Activated naive CD4-positive, alpha-beta T cell treated with anti-CD3 and anti-CD28 coated beads, Interleukin-2, amount 50 U/mL, for 72 hours (primary cell): ENCODE data around the gene ZNF804B. TPM values are rescaled to one million over a fixed set of nuclear protein-coding genes. Genes with fewer than 3 reads are reported as not detected.

Experiments
- ATAC-seq, 2 donors: fragments of 150-1000 bp; cut with Tn5 transposase; 2 replicates each; pipeline ENCODE4 v1.10.0; 2021; ENCODE audit warnings: mild to moderate bottlenecking in 2 of 2, moderate library complexity in 2 of 2
- DNase-seq, 2 donors: peaks; one replicate each; pipeline ENCODE4 v3.0.0; 2021 to 2022; ENCODE audit warnings: low spot score in 2 of 2
- H3K27ac Mint-ChIP-seq, 2 donors: one replicate each; pipeline ENCODE4 v1.8.0; 2022; ENCODE audit warnings: mild to moderate bottlenecking in 2 of 2, mixed read lengths in 2 of 2
- H3K36me3 Mint-ChIP-seq, 2 donors: one replicate each; pipeline ENCODE4 v1.8.0; 2022; ENCODE audit warnings: mixed read lengths in 2 of 2
- H3K9me3 Mint-ChIP-seq, 2 donors: one replicate each; pipeline ENCODE4 v1.8.0; 2022; ENCODE audit warnings: mixed read lengths in 2 of 2
- total RNA-seq, 2 donors: library from RNA; stranded (reverse); gene quantifications; one replicate each; pipeline ENCODE4 v1.2.3, GENCODE V29; 2022

ZNF804B gene
- total RNA-seq: not detected

- DNase-seq: peak in 1 of 2 donors; percentile 6
- Mint-ChIP-seq H3K27ac (no peak within 1 kb of the TSS), H3K9me3 (no peaks in the 10 kb centered on the region), H3K36me3 (no peaks in the 10 kb centered on the region)
- ATAC-seq: peak in 1 of 2 donors; percentile 61
These were observed at the start of gene ZNF804B for GRCh38 chr7:88759230-88760135. Gene ZNF804B (plus strand): TSS chr7:88759700. CDS start chr7:88759977, 277 bp downstream.

- Mint-ChIP-seq H3K9me3 (no peaks in the 10 kb centered on the region), H3K27ac (no peak overlapping the region), H3K36me3 (no peaks in the 10 kb centered on the region)
- DNase-seq (no peak), ATAC-seq (no peak)
These were observed 23.6 kb upstream of the ZNF804B start for GRCh38 chr7:88735920-88736319.

GRCh38 chr7:88737632-88738031 lies 21.9 kb upstream of the ZNF804B start:
- ATAC-seq: no peak
- H3K9me3 Mint-ChIP-seq: no peaks in the 10 kb centered on the region
- no peak for DNase-seq
- H3K36me3 Mint-ChIP-seq: no peaks in the 10 kb centered on the region
- H3K27ac Mint-ChIP-seq: no peak overlapping the region

GRCh38 chr7:88746126-88746525 lies 13.4 kb upstream of the ZNF804B start:
- Mint-ChIP-seq H3K36me3 (no peaks in the 10 kb centered on the region), H3K9me3 (no peaks in the 10 kb centered on the region), H3K27ac (no peak overlapping the region)
- no peak for ATAC-seq
- DNase-seq: no peak

GRCh38 chr7:88756802-88757201 lies 2.7 kb upstream of the ZNF804B start:
- DNase-seq (no peak), ATAC-seq (no peak)
- H3K9me3 Mint-ChIP-seq: no peaks in the 10 kb centered on the region
- no peaks in the 10 kb centered on the region for H3K36me3 Mint-ChIP-seq
- H3K27ac Mint-ChIP-seq: no peak overlapping the region

- H3K36me3 Mint-ChIP-seq: no peaks in the 10 kb centered on the region
- H3K9me3 Mint-ChIP-seq: no peaks in the 10 kb centered on the region
- H3K27ac Mint-ChIP-seq: no peak overlapping the region
- DNase-seq (no peak), ATAC-seq (no peak)
These were observed 2.1 kb upstream of the ZNF804B start for GRCh38 chr7:88757371-88757770.

GRCh38 chr7:88758381-88759229 lies 895 bp upstream of the ZNF804B start:
- Mint-ChIP-seq H3K36me3 (no peaks in the 10 kb centered on the region), H3K27ac (no peak overlapping the region)

GRCh38 chr7:88760136-88760515 lies 626 bp downstream of the ZNF804B start:
- DNase-seq (no peak), ATAC-seq (peak in 1 of 2 donors; percentile 41)
- Mint-ChIP-seq H3K36me3 (no peaks in the 10 kb centered on the region), H3K27ac (no peak overlapping the region), H3K9me3 (no peaks in the 10 kb centered on the region)

More at GRCh38 chr7:88758381-88759229, 895 bp upstream of the ZNF804B start:
- ATAC-seq (peak in 1 of 2 donors; percentile 28), DNase-seq (peak in 1 of 2 donors; percentile 9)
- H3K9me3 Mint-ChIP-seq: no peaks in the 10 kb centered on the region

GRCh38 chr7:88761779-88762178 lies 2.3 kb downstream of the ZNF804B start:
- no peaks in the 10 kb centered on the region for H3K9me3 Mint-ChIP-seq
- no peak for DNase-seq

GRCh38 chr7:88771417-88771816 lies 11.9 kb downstream of the ZNF804B start:
- Mint-ChIP-seq H3K36me3 (no peaks in the 10 kb centered on the region), H3K9me3 (no peaks in the 10 kb centered on the region), H3K27ac (no peak overlapping the region)
- ATAC-seq (no peak), DNase-seq (no peak)

More at GRCh38 chr7:88761779-88762178, 2.3 kb downstream of the ZNF804B start:
- H3K36me3 Mint-ChIP-seq: no peaks in the 10 kb centered on the region
- H3K27ac Mint-ChIP-seq: no peak overlapping the region
- no peak for ATAC-seq

- H3K9me3 Mint-ChIP-seq: no peaks in the 10 kb centered on the region
- ATAC-seq (no peak), DNase-seq (no peak)
- no peaks in the 10 kb centered on the region for H3K36me3 Mint-ChIP-seq
- H3K27ac Mint-ChIP-seq: no peak overlapping the region
These were observed 13.3 kb downstream of the ZNF804B start for GRCh38 chr7:88772776-88773175.

- no peak overlapping the region for H3K27ac Mint-ChIP-seq
- ATAC-seq (no peak), DNase-seq (no peak)
- no peaks in the 10 kb centered on the region for H3K36me3 Mint-ChIP-seq
- no peaks in the 10 kb centered on the region for H3K9me3 Mint-ChIP-seq
These were observed 16.3 kb downstream of the ZNF804B start for GRCh38 chr7:88775838-88776237.

- H3K27ac Mint-ChIP-seq: no peak overlapping the region
- DNase-seq (no peak), ATAC-seq (no peak)
- H3K36me3 Mint-ChIP-seq: no peaks in the 10 kb centered on the region
- no peaks in the 10 kb centered on the region for H3K9me3 Mint-ChIP-seq
These were observed 28.3 kb downstream of the ZNF804B start for GRCh38 chr7:88787777-88788176.

GRCh38 chr7:88789480-88790064 lies 30.1 kb downstream of the ZNF804B start:
- no peak for DNase-seq
- H3K36me3 Mint-ChIP-seq: no peaks in the 10 kb centered on the region
- no peak for ATAC-seq
- no peaks in the 10 kb centered on the region for H3K9me3 Mint-ChIP-seq
- H3K27ac Mint-ChIP-seq: no peak overlapping the region

- no peaks in the 10 kb centered on the region for H3K36me3 Mint-ChIP-seq
- no peak overlapping the region for H3K27ac Mint-ChIP-seq
- DNase-seq (no peak), ATAC-seq (no peak)
- no peaks in the 10 kb centered on the region for H3K9me3 Mint-ChIP-seq
These were observed 32.4 kb downstream of the ZNF804B start for GRCh38 chr7:88791891-88792290.

GRCh38 chr7:88792361-88792760 lies 32.9 kb downstream of the ZNF804B start:
- ATAC-seq: no peak
- DNase-seq: no peak
- Mint-ChIP-seq H3K27ac (no peak overlapping the region), H3K9me3 (no peaks in the 10 kb centered on the region), H3K36me3 (no peaks in the 10 kb centered on the region)

- ATAC-seq (no peak), DNase-seq (no peak)
- Mint-ChIP-seq H3K9me3 (no peaks in the 10 kb centered on the region), H3K27ac (no peak within 1 kb of the TSS), H3K36me3 (no peaks in the 10 kb centered on the region)
These were observed 36.1 kb downstream of the ZNF804B start, which contains the start of gene TEX47 for GRCh38 chr7:88795553-88795952. Gene TEX47 (minus strand): TSS chr7:88795737. CDS start chr7:88794942, 795 bp downstream.
